ENCODE results near the gene KHNYN.

- TF ChIP-seq, protein P1, sequence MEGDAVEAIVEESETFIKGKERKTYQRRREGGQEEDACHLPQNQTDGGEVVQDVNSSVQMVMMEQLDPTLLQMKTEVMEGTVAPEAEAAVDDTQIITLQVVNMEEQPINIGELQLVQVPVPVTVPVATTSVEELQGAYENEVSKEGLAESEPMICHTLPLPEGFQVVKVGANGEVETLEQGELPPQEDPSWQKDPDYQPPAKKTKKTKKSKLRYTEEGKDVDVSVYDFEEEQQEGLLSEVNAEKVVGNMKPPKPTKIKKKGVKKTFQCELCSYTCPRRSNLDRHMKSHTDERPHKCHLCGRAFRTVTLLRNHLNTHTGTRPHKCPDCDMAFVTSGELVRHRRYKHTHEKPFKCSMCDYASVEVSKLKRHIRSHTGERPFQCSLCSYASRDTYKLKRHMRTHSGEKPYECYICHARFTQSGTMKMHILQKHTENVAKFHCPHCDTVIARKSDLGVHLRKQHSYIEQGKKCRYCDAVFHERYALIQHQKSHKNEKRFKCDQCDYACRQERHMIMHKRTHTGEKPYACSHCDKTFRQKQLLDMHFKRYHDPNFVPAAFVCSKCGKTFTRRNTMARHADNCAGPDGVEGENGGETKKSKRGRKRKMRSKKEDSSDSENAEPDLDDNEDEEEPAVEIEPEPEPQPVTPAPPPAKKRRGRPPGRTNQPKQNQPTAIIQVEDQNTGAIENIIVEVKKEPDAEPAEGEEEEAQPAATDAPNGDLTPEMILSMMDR (IDR thresholded peaks at IDR 0.05; ENCODE audit: insufficient read depth, low read length, poor library complexity, severe bottlenecking) = no peak
- no peak for TF ChIP-seq EZH2phosphoT487 (conservative IDR thresholded peaks at IDR 0.05; ENCODE audit: low read length)
Measured at GRCh38 chr14:24403294-24403998, 26.3 kb upstream of the KHNYN start.
